Hepatocyte (in vitro differentiated cells): ENCODE data around the gene NADSYN1. TPM values are rescaled to one million over a fixed set of nuclear protein-coding genes. Genes with fewer than 3 reads are reported as not detected.

Experiments
- DNase-seq: peaks from one replicate; pipeline ENCODE4 v3.0.0-alpha.2; 2016; ENCODE audit warnings: low spot score
- H2AFZ ChIP-seq: fragments of 200-600 bp; sonication (generic); 2 replicates; pipeline ENCODE4 v1.6.0; 2016; ENCODE audit warnings: antibody characterized with exemption, mild to moderate bottlenecking
- H3K27ac ChIP-seq: fragments of 200-600 bp; sonication (generic); 2 replicates; pipeline ENCODE4 v1.5.1; 2016; ENCODE audit warnings: mild to moderate bottlenecking
- H3K27me3 ChIP-seq: fragments of 200-600 bp; sonication (generic); 2 replicates; pipeline ENCODE4 v1.6.1; 2016
- H3K36me3 ChIP-seq: fragments of 200-600 bp; sonication (generic); replicated peaks from 2 replicates; pipeline ENCODE4 v1.5.1; 2016; ENCODE audit warnings: low read depth; ENCODE audit not compliant: insufficient read depth
- H3K4me1 ChIP-seq: fragments of 200-600 bp; sonication (generic); 2 replicates; pipeline ENCODE4 v1.5.1; 2016; ENCODE audit warnings: mild to moderate bottlenecking, moderate library complexity; ENCODE audit not compliant: insufficient read depth
- H3K4me2 ChIP-seq: fragments of 200-600 bp; sonication (generic); 2 replicates; pipeline ENCODE4 v1.6.0; 2016
- H3K4me3 ChIP-seq: fragments of 200-600 bp; sonication (generic); 2 replicates; pipeline ENCODE4 v1.5.1; 2016; ENCODE audit warnings: mild to moderate bottlenecking
- H3K79me2 ChIP-seq: fragments of 200-600 bp; sonication (generic); 2 replicates; pipeline ENCODE4 v1.6.0; 2017; ENCODE audit warnings: mild to moderate bottlenecking
- H3K9me2 ChIP-seq: fragments of 200-600 bp; sonication (generic); replicated peaks from 2 replicates; pipeline ENCODE4 v1.6.0; 2017; ENCODE audit warnings: mild to moderate bottlenecking; ENCODE audit not compliant: insufficient read depth
- H3K9me3 ChIP-seq: fragments of 200-600 bp; sonication (generic); 2 replicates; pipeline ENCODE4 v1.5.1; 2016; ENCODE audit warnings: low read depth, mild to moderate bottlenecking
- H4K20me1 ChIP-seq: fragments of 200-600 bp; sonication (generic); 2 replicates; pipeline ENCODE4 v1.6.0; 2016; ENCODE audit warnings: mild to moderate bottlenecking; ENCODE audit not compliant: insufficient read depth, poor library complexity, severe bottlenecking
- CTCF ChIP-seq: fragments of 200-600 bp; sonication (generic); IDR thresholded peaks from 2 replicates; pipeline ENCODE4 v1.5.1; 2016; ENCODE audit warnings: antibody characterized with exemption, mild to moderate bottlenecking; ENCODE audit not compliant: poor library complexity
- EZH2 ChIP-seq: fragments of 200-600 bp; sonication (generic); IDR thresholded peaks from 2 replicates; pipeline ENCODE4 v1.6.1; 2016; ENCODE audit warnings: antibody characterized with exemption, mild to moderate bottlenecking, borderline replicate concordance
- EZH2phosphoT487 ChIP-seq: fragments of 200-600 bp; sonication (generic); IDR thresholded peaks from one replicate; pipeline ENCODE4 v1.6.1; 2018; ENCODE audit warnings: antibody characterized with exemption, mild to moderate bottlenecking, low read depth, moderate library complexity; ENCODE audit not compliant: unreplicated experiment, severe bottlenecking
- WGBS: methylation state at CpG from one replicate; pipeline ENCODE4 v1.1.6; 2016; ENCODE audit warnings: low lambda C conversion rate; ENCODE audit errors: missing lambda C conversion rate; 5-methylcytosine and 5-hydroxymethylcytosine counted together
- polyA plus RNA-seq: library from polyadenylated mRNA; unstranded; fragments of >200 nt; fragmentation: Nextera tagmentation; extraction: Ambion mirVana; gene quantifications from 2 replicates; pipeline ENCODE4 v1.2.1, GENCODE V29; 2016
- total RNA-seq: library from RNA; depleted of rRNA; stranded (reverse); fragments of >200 nt; gene quantifications from 2 replicates; pipeline ENCODE4 v1.2.3, GENCODE V29; 2014

The NADSYN1 gene
- total and polyA plus RNA-seq, 2 experiments from 2014 or later, result 42.0 to 43.7 TPM

- H3K9me2 ChIP-seq, result no peaks in the 10 kb centered on the region
- H3K27ac ChIP-seq, result no peak overlapping the region
- no peaks in the 10 kb centered on the region for H3K9me3 ChIP-seq
- DNase-seq, result no peak
- no peak overlapping the region for H3K4me2 ChIP-seq
- H2AFZ ChIP-seq, result no peak overlapping the region
- no peaks in the 10 kb centered on the region for H3K27me3 ChIP-seq
- H3K4me1 ChIP-seq, result no peaks in the 10 kb centered on the region
- no peaks in the 10 kb centered on the region for H3K36me3 ChIP-seq
- TF ChIP-seq EZH2phosphoT487, result no peak
- H3K4me3 ChIP-seq, result no peak overlapping the region
- H4K20me1 ChIP-seq, result no peaks in the 10 kb centered on the region
- 95% methylated on average over 20 of the region's 20 CpGs for WGBS
- no peaks in the 10 kb centered on the region for H3K79me2 ChIP-seq
These were observed 42.6 kb downstream of the NADSYN1 start for GRCh38 chr11:71495286-71496230.

- Histone ChIP-seq H3K27ac (no peak overlapping the region), H3K4me2 (no peak overlapping the region), H3K4me1 (no peaks in the 10 kb centered on the region), H3K27me3 (no peaks in the 10 kb centered on the region), H3K79me2 (no peaks in the 10 kb centered on the region), H3K9me2 (no peaks in the 10 kb centered on the region), H2AFZ (no peak overlapping the region), H3K36me3 (no peaks in the 10 kb centered on the region), H4K20me1 (no peaks in the 10 kb centered on the region), H3K4me3 (no peak overlapping the region), H3K9me3 (no peaks in the 10 kb centered on the region)
- 97% methylated on average over 13 of the region's 13 CpGs for WGBS
- DNase-seq, result no peak
- TF ChIP-seq EZH2phosphoT487 (no peak), CTCF (no peak), EZH2 (no peak)
These were observed 43.4 kb downstream of the NADSYN1 start for GRCh38 chr11:71496421-71496820.

- no peaks in the 10 kb centered on the region for H4K20me1 ChIP-seq
- no peak for DNase-seq
- no peak overlapping the region for H2AFZ ChIP-seq
- H3K27ac ChIP-seq, result no peak overlapping the region
- H3K27me3 ChIP-seq, result no peaks in the 10 kb centered on the region
- no peaks in the 10 kb centered on the region for H3K9me3 ChIP-seq
- no peak overlapping the region for H3K4me2 ChIP-seq
- WGBS, result 97% methylated on average over 19 of the region's 19 CpGs
- no peaks in the 10 kb centered on the region for H3K9me2 ChIP-seq
- no peak overlapping the region for H3K4me3 ChIP-seq
- no peaks in the 10 kb centered on the region for H3K79me2 ChIP-seq
- TF ChIP-seq EZH2 (no peak), CTCF (no peak), EZH2phosphoT487 (no peak)
- H3K4me1 ChIP-seq, result no peaks in the 10 kb centered on the region
- no peaks in the 10 kb centered on the region for H3K36me3 ChIP-seq
These were observed 45.1 kb downstream of the NADSYN1 start for GRCh38 chr11:71498091-71498490.

- no peaks in the 10 kb centered on the region for H3K36me3 ChIP-seq
- H3K27ac ChIP-seq, result no peak overlapping the region
- H3K4me1 ChIP-seq, result no peaks in the 10 kb centered on the region
- no peaks in the 10 kb centered on the region for H3K9me2 ChIP-seq
- no peaks in the 10 kb centered on the region for H3K79me2 ChIP-seq
- H3K4me2 ChIP-seq, result no peak overlapping the region
- no peak overlapping the region for H2AFZ ChIP-seq
- H3K4me3 ChIP-seq, result no peak overlapping the region
- H3K9me3 ChIP-seq, result no peaks in the 10 kb centered on the region
- 95% methylated on average over 13 of the region's 13 CpGs for WGBS
- no peak for TF ChIP-seq EZH2
- no peak for TF ChIP-seq EZH2phosphoT487
- TF ChIP-seq CTCF, result no peak
- H4K20me1 ChIP-seq, result no peaks in the 10 kb centered on the region
- DNase-seq, result no peak
- H3K27me3 ChIP-seq, result no peaks in the 10 kb centered on the region
These were observed 46.1 kb downstream of the NADSYN1 start for GRCh38 chr11:71499125-71499524.
